ENCODE results near the gene MS4A4A. TPM values are rescaled to one million over a fixed set of nuclear protein-coding genes. Genes with fewer than 3 reads are reported as not detected.
"Not testable (repeated sequence)": the region's sequence is repeated elsewhere in the genome, so short reads cannot be mapped to it uniquely, and the experiment has no call there.

MS4A4A gene
- total RNA-seq, 2 experiments from 2014 or later: not detected

- H3K27ac Mint-ChIP-seq: no peak overlapping the region
- ChIA-PET CTCF (interaction anchor here (0.8 to 2.1 kb wide), 7 partner anchors 10 to 99 kb away, joined by 3 to 9 read pairs (median 4); no protein-coding TSS in a partner anchor), POLR2A (no interaction called here)
These were observed 15.8 kb upstream of the MS4A4A start for GRCh38 chr11:60264644-60265043.

DNA sequence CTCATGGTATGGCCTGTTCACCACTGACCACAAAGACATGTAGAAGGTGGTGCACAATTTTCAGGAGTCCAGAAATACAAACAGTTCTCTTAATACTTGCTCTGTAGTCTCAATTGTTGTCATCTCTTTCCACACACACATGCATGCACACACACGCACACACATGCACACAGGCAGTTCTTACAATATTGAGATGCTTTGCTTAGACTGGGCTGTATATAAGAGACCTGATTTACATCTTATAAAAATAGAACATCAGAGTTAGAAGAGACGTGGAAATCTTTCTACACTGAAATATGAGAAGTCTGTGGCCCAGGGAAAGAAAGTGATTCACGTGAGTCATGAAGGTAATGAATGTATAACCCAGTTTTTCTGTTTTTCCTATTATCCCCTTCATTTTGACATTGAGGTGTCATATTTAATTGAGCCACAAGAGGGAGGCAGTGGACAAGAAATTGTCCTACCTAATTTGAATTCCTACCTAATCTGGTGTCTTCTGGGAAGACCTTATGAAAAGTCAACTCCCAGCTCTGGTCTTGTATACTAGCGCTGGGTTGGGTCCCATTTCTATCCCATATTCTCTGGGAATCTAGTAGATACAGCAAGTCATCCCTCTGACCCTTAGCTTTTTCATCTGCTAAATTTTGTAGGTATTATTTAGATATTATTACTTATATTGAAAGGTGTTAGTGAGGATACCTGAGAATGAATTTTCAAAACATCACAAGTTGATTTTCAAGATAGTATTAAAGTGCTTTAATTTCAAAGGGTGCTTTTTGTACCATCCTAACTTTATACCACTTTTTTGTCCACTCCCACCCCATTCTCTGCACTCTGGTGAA lies 14.9 kb upstream of the MS4A4A start:
- H3K27ac Mint-ChIP-seq: no peak overlapping the region
- no peak overlapping the region for H3K4me3 Mint-ChIP-seq
- DNase-seq (peak; percentile 26), ATAC-seq (no peak)
- CTCF ChIA-PET: interaction anchor here (0.6 to 2.1 kb wide), 11 partner anchors 10 to 344 kb away, joined by 3 to 9 read pairs (median 3); no protein-coding TSS in a partner anchor
- H3K9me3 Mint-ChIP-seq (ENCODE audit: insufficient read depth): no peaks in the 10 kb centered on the region
- no peaks in the 10 kb centered on the region for H3K36me3 Mint-ChIP-seq (ENCODE audit: low read depth)
- no peaks in the 10 kb centered on the region for H3K4me1 Mint-ChIP-seq (ENCODE audit: low read depth)
- peaks cover 4% of the 10 kb centered on the region for H3K27me3 Mint-ChIP-seq (ENCODE audit: low read depth)
- POLR2A ChIA-PET: no interaction called here

More at GRCh38 chr11:60264644-60265043, 15.8 kb upstream of the MS4A4A start:
- Mint-ChIP-seq H3K9me3 (ENCODE audit: insufficient read depth) (no peaks in the 10 kb centered on the region), H3K36me3 (ENCODE audit: low read depth) (no peaks in the 10 kb centered on the region), H3K4me1 (ENCODE audit: low read depth) (no peaks in the 10 kb centered on the region), H3K27me3 (ENCODE audit: low read depth) (peaks cover 4% of the 10 kb centered on the region), H3K4me3 (no peak overlapping the region)
- DNase-seq (no peak), ATAC-seq (no peak)

- POLR2A ChIA-PET: no interaction called here
- H3K27me3 Mint-ChIP-seq (ENCODE audit: low read depth): peaks cover 4% of the 10 kb centered on the region
These were observed 6.0 kb upstream of the MS4A4A start for GRCh38 chr11:60274416-60274815.

DNA sequence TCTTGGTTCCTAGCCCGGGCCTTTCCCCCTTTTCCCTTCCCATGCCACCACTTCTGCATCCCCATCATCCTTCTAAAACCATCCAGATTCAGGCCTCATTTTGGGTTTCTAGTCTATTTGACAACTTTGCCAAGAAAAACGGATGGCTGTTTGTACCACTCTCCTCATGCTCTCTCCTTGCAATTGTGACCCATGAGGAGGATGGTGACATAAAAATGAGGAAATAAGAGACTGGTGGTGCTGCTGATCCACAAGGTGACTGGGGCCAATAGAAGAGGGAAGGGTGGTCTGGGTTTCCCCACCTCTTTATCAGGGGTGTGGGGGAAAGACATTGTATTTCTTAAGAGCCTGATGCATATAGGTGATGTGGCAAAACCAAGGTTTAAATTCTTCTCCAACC lies 1.0 kb downstream of the MS4A4A start:
- POLR2A ChIA-PET: no interaction called here

More at GRCh38 chr11:60274416-60274815, 6.0 kb upstream of the MS4A4A start:
- H3K27ac Mint-ChIP-seq: no peak overlapping the region
- DNase-seq (no peak), ATAC-seq (no peak)
- no peak overlapping the region for H3K4me3 Mint-ChIP-seq
- H3K36me3 Mint-ChIP-seq (ENCODE audit: low read depth): no peaks in the 10 kb centered on the region
- H3K4me1 Mint-ChIP-seq (ENCODE audit: low read depth): no peaks in the 10 kb centered on the region
- CTCF ChIA-PET: no interaction called here
- H3K9me3 Mint-ChIP-seq (ENCODE audit: insufficient read depth): no peaks in the 10 kb centered on the region

DNA sequence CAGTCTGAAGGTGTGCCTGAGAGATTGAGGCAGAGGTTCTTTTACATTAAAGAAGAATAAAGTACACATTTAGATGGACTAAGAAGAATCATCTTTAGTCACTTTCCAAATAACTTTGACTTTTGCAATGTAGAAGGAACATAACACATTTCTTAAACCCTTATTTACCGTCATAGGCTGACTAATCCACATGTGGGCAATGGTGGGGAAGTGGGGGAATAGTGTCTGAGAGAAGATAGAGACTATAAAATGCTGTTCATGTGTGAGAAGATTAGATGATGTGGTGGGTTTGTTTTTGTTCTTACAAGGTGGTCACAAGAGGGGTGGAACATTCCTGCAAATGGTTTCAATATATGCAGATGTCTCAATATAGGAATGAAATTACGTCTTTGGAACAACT lies 1.8 kb downstream of the MS4A4A start:
- H3K27ac Mint-ChIP-seq: no peak overlapping the region
- ChIA-PET POLR2A (no interaction called here), CTCF (no interaction called here)
- H3K9me3 Mint-ChIP-seq (ENCODE audit: insufficient read depth): no peaks in the 10 kb centered on the region
- no peak for ATAC-seq
- peaks cover 7% of the 10 kb centered on the region for H3K27me3 Mint-ChIP-seq (ENCODE audit: low read depth)
- no peak overlapping the region for H3K4me3 Mint-ChIP-seq
- DNase-seq: no peak
- no peaks in the 10 kb centered on the region for H3K4me1 Mint-ChIP-seq (ENCODE audit: low read depth)
- no peaks in the 10 kb centered on the region for H3K36me3 Mint-ChIP-seq (ENCODE audit: low read depth)

More for the DNA sequence above, 1.0 kb downstream of the MS4A4A start:
- Mint-ChIP-seq H3K4me3 (no peak overlapping the region), H3K4me1 (ENCODE audit: low read depth) (no peaks in the 10 kb centered on the region), H3K27ac (no peak overlapping the region), H3K9me3 (ENCODE audit: insufficient read depth) (no peaks in the 10 kb centered on the region), H3K36me3 (ENCODE audit: low read depth) (no peaks in the 10 kb centered on the region), H3K27me3 (ENCODE audit: low read depth) (peaks cover 7% of the 10 kb centered on the region)
- no peak for DNase-seq
- CTCF ChIA-PET: no interaction called here
- ATAC-seq: no peak

DNA sequence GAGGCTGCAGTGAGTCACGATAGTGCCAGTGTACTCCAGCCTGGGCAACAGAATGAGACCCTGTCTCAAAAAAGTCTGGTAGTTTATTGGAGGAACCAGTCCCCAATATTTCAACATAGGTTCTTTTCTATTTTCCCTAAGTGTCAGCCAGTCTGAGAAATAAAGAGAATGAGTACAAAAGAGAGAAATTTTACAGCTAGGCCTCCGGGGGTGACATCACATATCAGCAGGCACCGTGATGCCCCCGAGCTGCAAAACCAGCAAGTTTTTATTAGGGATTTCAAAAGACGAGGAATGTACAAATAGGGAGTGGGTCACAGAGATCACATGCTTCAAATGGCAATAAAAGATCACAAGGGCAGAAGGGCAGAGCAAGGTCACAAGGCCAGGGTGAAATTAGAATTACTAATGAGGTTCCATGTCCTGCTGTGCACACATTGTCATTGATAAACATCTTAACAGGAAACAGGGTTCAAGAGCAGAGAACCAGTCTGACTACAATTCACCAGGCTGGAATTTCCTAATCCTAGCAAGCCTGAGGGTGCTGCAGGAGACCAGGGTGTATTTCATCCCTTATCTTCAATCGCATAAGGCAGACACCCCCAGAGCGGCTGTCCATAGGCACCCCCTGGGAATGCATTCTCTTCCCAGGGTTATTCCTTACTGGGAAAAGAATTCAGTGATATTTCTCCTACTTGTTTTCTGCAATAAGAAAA lies 5.1 kb downstream of the MS4A4A start:
- H3K27me3 Mint-ChIP-seq (ENCODE audit: low read depth); ATAC-seq; CTCF ChIA-PET; H3K4me1 Mint-ChIP-seq (ENCODE audit: low read depth); H3K9me3 Mint-ChIP-seq (ENCODE audit: insufficient read depth); H3K27ac Mint-ChIP-seq; H3K4me3 Mint-ChIP-seq; DNase-seq; POLR2A ChIA-PET; H3K36me3 Mint-ChIP-seq (ENCODE audit: low read depth): not testable (repeated sequence)

DNA sequence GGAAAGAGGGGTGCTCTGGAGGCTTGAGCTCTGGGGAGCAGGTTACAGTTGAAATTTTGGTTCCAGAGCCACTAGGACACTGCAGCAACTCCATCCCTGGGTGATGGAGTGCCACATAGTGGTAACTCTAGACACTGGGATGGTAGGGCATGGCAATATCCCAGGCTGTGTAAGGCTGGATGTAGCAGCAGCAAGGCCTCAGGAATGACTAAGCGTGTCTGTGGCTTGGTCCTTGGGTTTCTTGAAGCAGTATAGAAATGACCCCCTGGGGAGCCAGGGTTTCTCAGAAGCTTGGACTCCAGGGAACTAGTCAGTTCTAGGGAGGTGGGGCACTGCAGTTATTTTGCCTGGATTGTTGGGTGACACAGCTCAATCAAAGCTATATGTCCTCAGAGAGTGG lies 8.1 kb downstream of the MS4A4A start:
- Mint-ChIP-seq H3K4me3 (no peak overlapping the region), H3K27me3 (ENCODE audit: low read depth) (no peaks in the 10 kb centered on the region), H3K27ac (no peak overlapping the region), H3K9me3 (ENCODE audit: insufficient read depth) (no peaks in the 10 kb centered on the region), H3K4me1 (ENCODE audit: low read depth) (no peaks in the 10 kb centered on the region), H3K36me3 (ENCODE audit: low read depth) (no peaks in the 10 kb centered on the region)
- ChIA-PET CTCF (no interaction called here), POLR2A (no interaction called here)
- DNase-seq (no peak), ATAC-seq (no peak)

DNA sequence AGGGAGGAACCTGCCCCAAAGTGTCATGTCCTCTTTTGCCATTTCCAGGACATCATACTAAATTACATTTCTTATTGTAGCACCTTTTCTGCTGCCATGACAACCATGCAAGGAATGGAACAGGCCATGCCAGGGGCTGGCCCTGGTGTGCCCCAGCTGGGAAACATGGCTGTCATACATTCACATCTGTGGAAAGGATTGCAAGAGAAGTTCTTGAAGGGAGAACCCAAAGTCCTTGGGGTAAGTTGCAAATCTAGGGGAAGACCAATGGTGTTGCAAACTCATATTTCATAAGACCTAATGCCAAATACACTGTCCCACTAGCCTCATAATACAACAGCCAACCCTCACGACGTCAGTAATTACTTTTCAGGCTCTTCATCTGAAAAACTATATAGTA lies 11.7 kb downstream of the MS4A4A start:
- no peak overlapping the region for H3K4me3 Mint-ChIP-seq
- ATAC-seq (no peak), DNase-seq (no peak)
- ChIA-PET POLR2A (no interaction called here), CTCF (no interaction called here)
- no peaks in the 10 kb centered on the region for H3K4me1 Mint-ChIP-seq (ENCODE audit: low read depth)
- no peak overlapping the region for H3K27ac Mint-ChIP-seq
- no peaks in the 10 kb centered on the region for H3K9me3 Mint-ChIP-seq (ENCODE audit: insufficient read depth)
- H3K36me3 Mint-ChIP-seq (ENCODE audit: low read depth): no peaks in the 10 kb centered on the region
- H3K27me3 Mint-ChIP-seq (ENCODE audit: low read depth): peaks cover 3% of the 10 kb centered on the region

DNA sequence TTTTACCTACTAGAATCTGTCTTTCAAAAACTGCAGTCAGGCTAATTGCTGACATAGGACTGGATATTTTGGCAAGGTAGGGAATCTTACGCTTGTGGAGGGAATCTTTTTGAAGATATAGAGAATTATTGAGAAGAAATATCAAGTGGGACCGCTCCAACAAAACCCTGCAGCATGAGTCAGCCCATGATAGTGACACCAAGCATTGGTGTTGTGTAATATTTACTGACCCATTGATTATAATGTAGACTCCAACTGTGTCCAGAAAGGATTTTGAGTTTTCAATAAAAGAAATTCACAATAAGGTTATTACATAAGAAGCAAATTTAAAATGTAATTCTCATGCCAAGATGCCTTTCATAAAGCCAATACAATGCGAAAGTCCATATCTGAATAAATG lies 20.7 kb downstream of the MS4A4A start:
- Mint-ChIP-seq H3K27me3 (ENCODE audit: low read depth) (no peaks in the 10 kb centered on the region), H3K36me3 (ENCODE audit: low read depth) (no peaks in the 10 kb centered on the region), H3K9me3 (ENCODE audit: insufficient read depth) (no peaks in the 10 kb centered on the region), H3K4me1 (ENCODE audit: low read depth) (no peaks in the 10 kb centered on the region), H3K27ac (no peak overlapping the region), H3K4me3 (no peak overlapping the region)
- ATAC-seq: no peak
- no peak for DNase-seq
- ChIA-PET POLR2A (no interaction called here), CTCF (no interaction called here)

- H3K4me1 Mint-ChIP-seq (ENCODE audit: low read depth); ATAC-seq; DNase-seq; H3K4me3 Mint-ChIP-seq; POLR2A ChIA-PET; H3K9me3 Mint-ChIP-seq (ENCODE audit: insufficient read depth); H3K27me3 Mint-ChIP-seq (ENCODE audit: low read depth); H3K27ac Mint-ChIP-seq; H3K36me3 Mint-ChIP-seq (ENCODE audit: low read depth); CTCF ChIA-PET: not testable (repeated sequence)
These were observed 21.4 kb downstream of the MS4A4A start for GRCh38 chr11:60301884-60302283.

DNA sequence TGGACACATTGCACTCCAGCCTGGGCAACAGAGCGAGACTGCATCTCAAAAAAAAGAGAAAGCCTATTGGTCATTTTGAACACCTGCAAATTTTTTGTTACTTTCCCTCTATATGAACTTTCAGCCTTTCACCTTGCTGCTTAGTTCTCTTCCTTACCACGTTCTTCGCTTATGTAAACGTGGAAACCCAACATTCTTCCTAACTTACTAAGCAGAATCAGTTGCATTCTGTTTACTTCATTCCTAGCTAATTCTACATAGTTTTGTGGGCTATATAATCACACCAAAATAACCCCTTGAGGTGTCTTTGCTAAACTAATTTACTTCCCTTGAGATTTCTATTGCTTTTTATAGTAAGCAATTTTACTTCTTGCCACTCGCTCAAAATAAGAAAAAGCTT lies 23.2 kb downstream of the MS4A4A start:
- ATAC-seq (no peak), DNase-seq (no peak)
- Mint-ChIP-seq H3K27ac (no peak overlapping the region), H3K4me3 (no peak overlapping the region), H3K4me1 (ENCODE audit: low read depth) (no peaks in the 10 kb centered on the region), H3K36me3 (ENCODE audit: low read depth) (no peaks in the 10 kb centered on the region), H3K9me3 (ENCODE audit: insufficient read depth) (no peaks in the 10 kb centered on the region), H3K27me3 (ENCODE audit: low read depth) (no peaks in the 10 kb centered on the region)
- ChIA-PET POLR2A (no interaction called here), CTCF (interaction anchor here (1.3 kb wide), 1 partner anchor 39 kb away, joined by 3 read pairs; no protein-coding TSS in a partner anchor)

- Mint-ChIP-seq H3K4me3 (no peak overlapping the region), H3K27ac (no peak overlapping the region), H3K27me3 (ENCODE audit: low read depth) (no peaks in the 10 kb centered on the region), H3K4me1 (ENCODE audit: low read depth) (no peaks in the 10 kb centered on the region), H3K9me3 (ENCODE audit: insufficient read depth) (no peaks in the 10 kb centered on the region), H3K36me3 (ENCODE audit: low read depth) (no peaks in the 10 kb centered on the region)
- ATAC-seq: no peak
- ChIA-PET CTCF (interaction anchor here (1.2 to 1.3 kb wide), 2 partner anchors 55 to 57 kb away, joined by 3 to 5 read pairs; no protein-coding TSS in a partner anchor), POLR2A (no interaction called here)
- DNase-seq: no peak
These were observed 25.6 kb downstream of the MS4A4A start for GRCh38 chr11:60305906-60306619.

Measured in activated CD8-positive, alpha-beta T cell treated with anti-CD3 and anti-CD28 coated beads, Interleukin-2, amount 10 ng/mL, durations not matched to agents 7 days and 5 days (primary cell).